HG03565 (cell line): Measurements from ENCODE around the gene CA6.
"Not testable (repeated sequence)": the region's sequence is repeated elsewhere in the genome, so short reads cannot be mapped to it uniquely, and the experiment has no call there.

Source experiments
- ATAC-seq: cut with Tn5 transposase; IDR thresholded peaks from one replicate; pipeline ENCODE4 v1.9.1; 2021; ENCODE audit warnings: mild to moderate bottlenecking, moderate library complexity; ENCODE audit not compliant: unreplicated experiment

CA6 gene

DNA sequence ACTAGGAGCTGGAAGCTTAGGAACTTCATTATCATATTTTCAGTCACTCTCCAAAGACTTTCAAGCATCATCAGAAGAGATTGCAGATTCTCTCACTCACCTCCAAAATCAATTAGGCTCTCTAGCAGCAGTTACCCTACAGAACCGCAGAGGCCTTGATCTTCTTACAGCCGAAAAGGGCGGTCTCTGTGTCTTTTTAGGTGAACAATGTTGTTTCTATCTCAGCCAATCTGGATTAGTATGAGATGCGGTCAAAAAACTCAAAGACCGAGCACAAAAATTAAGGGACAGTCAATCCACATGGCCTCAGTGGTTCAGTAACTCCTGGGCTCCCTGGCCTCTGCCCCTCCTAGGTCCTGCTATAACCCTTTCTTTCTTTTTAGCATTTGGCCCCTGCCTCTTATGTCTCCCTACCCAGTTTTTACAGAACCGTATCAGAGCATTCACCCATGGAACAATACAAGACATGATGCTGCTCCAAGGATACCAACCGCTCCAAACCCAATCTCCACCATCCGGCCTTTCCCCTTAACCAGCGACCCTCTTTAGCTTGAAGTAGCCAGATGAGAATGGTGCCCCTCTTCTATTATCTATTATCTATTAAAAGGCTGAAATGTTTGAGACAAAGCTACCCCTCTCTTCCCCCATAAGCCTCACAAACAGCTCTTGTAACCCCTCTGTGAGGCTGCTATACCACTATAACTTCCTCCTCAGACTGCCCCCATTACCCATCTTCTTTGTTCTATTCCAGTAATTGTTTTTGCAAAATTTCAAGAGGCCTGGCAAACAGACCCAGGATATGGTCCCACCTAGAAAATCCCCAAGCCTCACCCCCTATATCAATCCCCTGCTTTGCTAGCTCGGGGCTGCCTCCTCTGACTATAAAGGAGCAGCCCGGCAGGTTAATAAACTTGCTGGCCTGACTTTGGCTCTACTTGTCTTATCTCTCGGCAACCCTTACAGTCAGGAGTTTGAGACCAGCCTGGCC is 18.7 kb upstream of the CA6 start:
- ATAC-seq: no peak

GRCh38 chr1:8930116-8930515 is 15.6 kb upstream of the CA6 start:
- no peak for ATAC-seq

GRCh38 chr1:8937051-8937450 is 8.6 kb upstream of the CA6 start:
- not testable (repeated sequence) for ATAC-seq

GRCh38 chr1:8937701-8938100 is 8.0 kb upstream of the CA6 start:
- ATAC-seq: no peak

- ATAC-seq: no peak
Observed at GRCh38 chr1:8938232-8938999, 7.3 kb upstream of the CA6 start.

GRCh38 chr1:8939000-8939265 is 6.7 kb upstream of the CA6 start:
- ATAC-seq: no peak

GRCh38 chr1:8939362-8939995 is 6.2 kb upstream of the CA6 start:
- ATAC-seq: no peak

DNA sequence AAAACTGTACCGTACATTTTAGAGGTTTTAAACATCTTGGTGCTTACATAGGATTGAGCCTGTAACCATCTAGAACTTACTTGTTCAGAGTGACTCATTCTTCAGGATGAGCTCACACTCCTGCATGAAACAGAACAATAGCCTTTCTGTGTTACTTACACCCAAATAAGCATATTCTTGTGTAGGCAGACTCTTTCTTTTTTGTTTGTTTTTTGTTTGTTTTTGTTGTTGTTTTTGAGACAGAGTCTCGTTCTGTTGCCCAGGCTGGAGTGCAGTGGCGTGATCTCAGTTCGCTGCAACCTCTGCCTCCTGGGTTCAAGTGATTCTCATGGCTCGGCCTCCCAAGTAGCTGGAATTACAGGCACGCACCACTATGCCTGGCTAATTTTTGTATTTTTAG is 3.8 kb upstream of the CA6 start:
- no peak for ATAC-seq

DNA sequence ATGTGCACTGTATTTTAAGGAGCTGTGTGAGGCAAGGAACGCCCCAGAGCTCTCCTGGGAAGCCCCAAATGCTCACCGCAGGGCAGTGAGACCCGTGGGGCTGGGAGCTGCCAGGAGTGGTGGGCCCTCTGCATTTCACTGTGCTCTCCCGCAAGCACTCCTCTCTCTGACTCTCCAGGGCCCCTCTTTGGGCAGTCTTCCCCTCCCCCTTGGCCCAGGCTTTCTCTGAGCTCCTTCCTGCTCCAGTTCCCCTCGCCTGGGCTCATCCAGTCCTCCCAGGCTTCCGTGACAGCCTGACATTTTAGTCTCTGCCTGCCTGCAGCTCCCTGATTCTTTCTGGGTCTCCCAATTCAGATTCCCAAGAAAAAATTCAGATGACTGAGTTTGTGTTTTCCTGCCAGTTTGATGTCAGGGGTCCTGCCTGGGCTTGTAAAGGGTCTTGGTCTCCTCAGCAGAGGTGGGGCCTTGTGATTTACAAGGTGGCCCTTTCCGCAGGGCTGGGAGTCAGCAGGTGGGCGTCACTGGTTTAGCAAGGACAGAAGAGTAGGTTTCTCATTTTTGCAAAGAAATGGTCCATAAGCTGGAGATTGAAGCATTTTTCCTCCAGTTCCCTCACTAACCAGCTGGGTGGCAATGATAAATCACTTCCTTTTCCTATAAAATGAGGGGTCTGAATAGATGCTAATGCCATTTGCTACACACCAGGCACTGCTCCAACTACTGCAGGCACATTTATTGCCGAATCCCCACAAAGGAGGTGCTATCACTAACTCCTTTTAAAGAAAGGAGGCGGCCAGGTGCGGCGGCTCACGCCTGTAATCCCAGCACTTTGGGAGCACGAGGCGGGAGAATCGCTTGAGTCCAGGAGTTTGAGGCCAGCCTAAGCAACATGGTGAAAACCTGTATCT is 1.9 kb upstream of the CA6 start:
- ATAC-seq: no peak

DNA sequence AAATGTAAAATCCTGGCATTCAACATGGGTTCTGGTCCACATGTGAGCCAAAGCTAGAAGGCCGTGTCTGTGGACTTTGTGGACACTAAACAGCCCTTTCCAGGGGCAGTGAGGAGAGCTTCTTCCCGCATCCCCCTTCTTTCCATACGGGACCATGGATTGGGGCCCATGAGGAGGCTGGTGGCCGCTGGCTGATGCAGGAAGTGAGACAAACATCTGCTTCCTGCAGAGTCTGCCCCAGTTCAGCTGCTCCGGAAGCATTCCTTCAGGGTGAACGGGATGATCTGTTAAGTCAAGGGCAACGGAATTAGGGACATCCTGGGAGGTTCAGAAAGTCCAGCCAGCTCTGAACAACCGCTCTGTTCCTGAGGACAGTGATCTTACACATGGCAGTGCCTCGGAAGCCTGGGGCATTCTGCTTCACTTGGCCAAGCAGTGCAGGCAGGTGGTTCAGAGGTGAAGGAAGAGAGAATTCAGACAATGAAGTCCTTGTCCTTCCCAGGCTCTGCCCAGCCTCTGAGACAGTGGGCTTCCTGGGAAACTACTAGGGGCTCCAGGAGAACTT is 1.5 kb downstream of the CA6 start:
- no peak for ATAC-seq

DNA sequence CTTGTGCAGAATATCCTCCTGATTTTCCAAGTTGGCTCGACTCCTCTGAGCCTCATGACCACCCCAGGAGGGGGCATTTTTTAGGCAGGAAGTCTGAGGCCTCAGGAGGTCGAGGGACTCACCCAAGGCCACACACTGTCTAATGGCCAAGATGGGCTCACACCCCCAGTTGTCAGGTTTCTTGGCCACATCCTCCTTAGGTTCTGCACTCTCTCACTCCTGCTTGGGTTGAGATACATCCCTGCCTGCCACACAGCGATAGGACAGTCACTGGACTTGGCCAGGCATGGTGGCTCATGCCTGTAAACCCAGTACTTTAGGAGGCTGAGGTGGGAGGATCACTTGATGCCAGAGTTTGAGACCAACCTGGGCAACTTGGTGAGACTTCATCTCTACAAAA is 4.6 kb downstream of the CA6 start:
- no peak for ATAC-seq

DNA sequence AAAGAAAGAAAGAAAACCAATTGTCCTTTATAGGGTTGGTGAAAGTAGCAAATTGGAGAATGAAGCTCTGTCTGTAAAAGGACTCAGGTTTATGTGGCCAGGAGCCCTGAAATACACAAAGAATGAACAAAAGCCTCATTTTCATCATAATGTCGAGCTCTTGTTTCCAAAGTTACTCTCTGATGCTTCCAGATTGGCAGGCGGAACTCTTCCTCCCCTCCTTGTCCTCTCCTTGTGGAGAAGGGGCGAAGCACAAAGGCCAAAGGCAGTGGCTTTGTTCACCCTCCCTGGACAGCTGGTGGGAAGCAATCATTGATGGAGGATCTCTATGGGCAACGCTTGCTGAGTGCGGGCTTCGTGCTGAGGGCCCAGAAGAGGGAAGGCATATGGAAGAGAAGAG is 5.6 kb downstream of the CA6 start:
- no peak for ATAC-seq

GRCh38 chr1:8955406-8955805 is 9.7 kb downstream of the CA6 start:
- no peak for ATAC-seq

DNA sequence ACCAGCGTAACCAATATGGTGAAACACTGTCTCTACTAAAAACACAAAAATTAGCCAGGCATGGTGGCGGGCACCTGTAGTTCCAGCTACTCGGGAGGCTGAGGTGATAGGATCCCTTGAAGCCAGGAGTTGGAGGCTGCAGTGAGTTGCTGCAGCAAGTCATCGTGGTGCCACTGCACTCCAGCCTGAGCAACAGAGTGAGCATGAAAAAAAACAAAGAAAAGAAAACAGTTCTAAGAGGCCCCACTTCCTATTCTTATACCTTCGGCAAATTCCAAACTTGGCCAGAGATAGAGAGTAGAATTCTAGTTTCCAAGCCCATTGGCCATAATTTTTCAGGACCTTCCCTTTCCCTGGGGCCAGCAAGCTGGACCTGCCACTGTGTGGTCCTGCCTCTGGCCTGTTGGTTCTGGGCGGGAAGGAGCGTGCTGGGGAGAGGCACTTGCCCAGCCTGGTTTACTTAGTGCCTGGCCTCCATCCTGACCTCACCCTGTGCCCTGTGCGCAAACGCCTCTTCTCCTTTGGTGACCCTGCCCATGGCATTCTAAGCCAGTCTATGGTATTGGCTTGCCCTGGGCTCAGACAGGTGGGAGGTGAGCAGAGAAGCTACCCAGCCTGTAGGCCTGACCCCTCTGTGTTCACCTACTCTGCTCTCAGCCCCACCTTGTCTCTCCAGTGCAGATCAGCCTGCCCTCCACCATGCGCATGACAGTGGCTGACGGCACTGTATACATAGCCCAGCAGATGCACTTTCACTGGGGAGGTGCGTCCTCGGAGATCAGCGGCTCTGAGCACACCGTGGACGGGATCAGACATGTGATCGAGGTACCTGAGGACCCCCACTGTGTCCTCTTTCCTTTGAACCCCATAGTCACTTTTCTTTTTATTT is 11.0 kb downstream of the CA6 start:
- no peak for ATAC-seq

GRCh38 chr1:8962812-8963530 is 17.3 kb downstream of the CA6 start:
- no peak for ATAC-seq

GRCh38 chr1:8963963-8964362 is 18.3 kb downstream of the CA6 start:
- ATAC-seq: no peak

- no peak for ATAC-seq
Observed at GRCh38 chr1:8965121-8965820, 19.6 kb downstream of the CA6 start.

GRCh38 chr1:8966606-8967005 is 20.9 kb downstream of the CA6 start:
- ATAC-seq: no peak
